Loucy (cell line): Measurements from ENCODE around the gene QSER1.

ENCODE experiments used
- CTCF ChIP-seq: fragments of 200-600 bp; sonication (generic); conservative IDR thresholded peaks from 2 replicates; pipeline ENCODE4 v1.5.1; 2014; ENCODE audit warnings: mild to moderate bottlenecking, antibody characterized with exemption, low read length
- EZH2phosphoT487 ChIP-seq: fragments of 200-600 bp; IDR thresholded peaks from 2 replicates; pipeline ENCODE4 v1.6.1; 2018; ENCODE audit warnings: antibody characterized with exemption, mild to moderate bottlenecking, moderate library complexity, borderline replicate concordance

GRCh38 chr11:33025339-33025722, 132.7 kb downstream of the QSER1 start:
- no peak for TF ChIP-seq CTCF
- no peak for TF ChIP-seq EZH2phosphoT487
